Memory B cell (primary cell): ENCODE measurements around the gene PCNT.
"Not testable (repeated sequence)": the region's sequence is repeated elsewhere in the genome, so short reads cannot be mapped to it uniquely, and the experiment has no call there.

Experiments used
- ATAC-seq: fragments of 150-1000 bp; cut with Tn5 transposase; 2 replicates; pipeline ENCODE4 v1.10.0; 2021; ENCODE audit warnings: low read depth, mild to moderate bottlenecking, moderate library complexity
- DNase-seq, 2 donors: peaks; one replicate each; pipeline ENCODE4 v3.0.0; 2022; ENCODE audit warnings: low spot score in 2 of 2
- H3K27ac Mint-ChIP-seq: one replicate; pipeline ENCODE4 v1.8.0; 2022; ENCODE audit warnings: mild to moderate bottlenecking, moderate library complexity, mixed read lengths
- H3K27me3 Mint-ChIP-seq: one replicate; pipeline ENCODE4 v1.8.0; 2022; ENCODE audit warnings: mixed read lengths
- H3K36me3 Mint-ChIP-seq: one replicate; pipeline ENCODE4 v1.8.0; 2022; ENCODE audit warnings: mild to moderate bottlenecking, mixed read lengths
- H3K4me1 Mint-ChIP-seq: one replicate; pipeline ENCODE4 v1.8.0; 2022; ENCODE audit warnings: mixed read lengths
- H3K4me3 Mint-ChIP-seq: one replicate; pipeline ENCODE4 v1.8.0; 2022; ENCODE audit warnings: mild to moderate bottlenecking, moderate library complexity, mixed read lengths
- H3K9me3 Mint-ChIP-seq: one replicate; pipeline ENCODE4 v1.8.0; 2022; ENCODE audit warnings: mixed read lengths

Gene PCNT

DNA sequence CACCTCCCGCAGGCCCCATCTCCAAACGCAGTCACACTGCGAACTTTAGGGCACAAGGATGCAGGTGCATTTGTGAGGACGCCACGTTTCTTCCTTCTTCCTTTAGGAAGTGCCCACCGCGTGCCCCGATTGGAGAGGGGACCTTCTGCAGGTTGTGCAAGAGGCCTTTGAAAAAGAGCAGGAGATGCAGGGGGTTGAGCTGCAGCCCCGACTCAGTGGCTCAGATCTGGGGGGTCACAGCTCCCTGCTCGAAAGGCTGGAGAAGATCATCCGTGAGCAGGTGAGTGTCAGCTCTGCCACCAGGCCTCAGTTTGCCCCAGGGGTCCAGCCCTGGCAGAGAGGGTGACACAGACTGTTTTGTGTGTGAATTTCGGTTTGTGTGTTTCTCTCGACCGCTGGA lies 103.6 kb downstream of the PCNT start:
- Mint-ChIP-seq H3K9me3 (no peaks in the 10 kb centered on the region), H3K27me3 (no peaks in the 10 kb centered on the region), H3K36me3 (peaks cover 20% of the 10 kb centered on the region), H3K27ac (no peak overlapping the region), H3K4me3 (no peak overlapping the region), H3K4me1 (no peaks in the 10 kb centered on the region)
- no peak for DNase-seq
- no peak for ATAC-seq

GRCh38 chr21:46428286-46428685 lies 104.3 kb downstream of the PCNT start:
- Mint-ChIP-seq H3K9me3 (no peaks in the 10 kb centered on the region), H3K27me3 (no peaks in the 10 kb centered on the region), H3K27ac (no peak overlapping the region), H3K4me1 (no peaks in the 10 kb centered on the region), H3K36me3 (peaks cover 20% of the 10 kb centered on the region), H3K4me3 (no peak overlapping the region)
- DNase-seq (no peak), ATAC-seq (no peak)

DNA sequence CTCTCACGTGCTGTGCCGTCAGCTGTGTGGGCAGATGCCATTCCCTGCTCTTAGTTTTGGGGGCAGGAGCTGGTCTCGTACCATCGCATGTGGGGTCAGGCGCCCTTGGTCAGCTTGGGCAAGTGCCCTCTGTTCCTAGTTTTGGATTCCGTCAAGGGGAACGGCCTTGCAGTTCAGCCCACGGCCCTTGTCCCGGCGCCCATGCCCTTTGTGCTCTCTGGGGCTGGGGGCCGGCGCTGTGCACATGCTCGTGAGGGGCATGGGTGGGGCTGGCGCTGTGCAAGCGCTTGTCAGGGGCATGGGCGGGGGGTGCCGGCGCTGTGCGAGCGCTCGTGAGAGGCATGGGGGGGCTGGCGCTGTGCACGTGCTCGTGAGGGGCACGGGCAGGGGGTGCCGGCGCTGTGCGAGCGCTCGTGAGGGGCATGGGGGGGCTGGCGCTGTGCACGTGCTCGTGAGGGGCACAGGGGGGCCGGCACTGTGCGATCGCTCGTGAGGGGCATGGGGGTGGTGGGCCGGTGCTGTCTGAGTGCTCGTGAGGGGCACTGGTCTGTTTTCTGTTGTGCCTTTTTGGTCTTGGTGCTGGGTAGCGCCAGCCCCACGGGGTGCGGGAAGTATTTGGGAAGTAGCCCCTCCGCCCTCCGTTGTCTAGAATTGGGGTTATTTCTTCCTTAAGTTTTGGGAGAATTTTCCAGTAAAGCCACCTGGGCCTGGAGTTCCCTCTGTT lies 105.2 kb downstream of the PCNT start:
- Mint-ChIP-seq H3K27me3 (no peaks in the 10 kb centered on the region), H3K27ac (no peak overlapping the region), H3K36me3 (peaks cover 20% of the 10 kb centered on the region), H3K4me3 (no peak overlapping the region), H3K9me3 (no peaks in the 10 kb centered on the region), H3K4me1 (no peaks in the 10 kb centered on the region)
- DNase-seq = no peak
- ATAC-seq = no peak

DNA sequence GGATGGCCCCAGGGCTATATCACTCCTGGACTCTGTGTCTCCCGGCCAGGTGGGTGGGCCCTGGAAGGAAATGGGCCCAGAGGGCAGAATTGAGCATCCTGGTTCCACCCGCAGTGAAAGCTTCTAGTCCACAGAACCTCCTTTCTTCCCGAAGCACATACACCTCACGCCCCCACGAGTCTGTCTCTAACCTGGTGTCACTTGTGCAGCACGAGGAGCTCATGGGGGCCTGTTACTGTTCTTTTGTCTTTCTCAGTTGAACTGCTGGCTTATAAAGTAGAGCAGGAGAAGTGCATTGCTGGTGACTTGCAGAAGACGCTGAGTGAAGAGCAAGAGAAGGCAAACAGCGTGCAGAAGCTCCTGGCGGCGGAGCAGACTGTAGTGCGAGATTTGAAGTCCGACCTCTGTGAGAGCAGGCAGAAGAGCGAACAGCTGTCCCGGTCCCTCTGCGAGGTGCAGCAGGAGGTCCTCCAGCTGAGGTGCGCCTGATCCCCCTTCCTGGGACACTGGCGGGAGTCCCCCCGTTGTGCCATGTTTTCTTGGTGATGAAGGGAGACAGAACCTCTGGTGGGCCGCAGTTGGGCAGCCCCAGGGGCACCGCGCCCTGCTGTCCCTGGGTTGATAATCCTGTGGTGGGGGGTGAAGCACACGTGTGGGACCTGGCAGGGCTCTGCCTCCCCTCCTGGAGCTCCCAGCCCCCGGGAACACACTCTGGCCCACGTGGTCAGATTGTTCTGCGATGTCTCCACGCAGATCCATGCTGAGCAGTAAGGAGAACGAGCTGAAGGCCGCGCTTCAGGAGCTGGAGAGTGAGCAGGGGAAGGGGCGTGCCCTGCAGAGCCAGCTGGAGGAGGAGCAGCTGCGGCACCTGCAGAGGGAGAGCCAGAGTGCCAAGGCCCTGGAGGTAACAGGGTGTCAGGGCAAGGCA lies 106.1 kb downstream of the PCNT start:
- H3K4me3 Mint-ChIP-seq = no peak overlapping the region
- ATAC-seq (no peak), DNase-seq (no peak)
- no peaks in the 10 kb centered on the region for H3K9me3 Mint-ChIP-seq
- no peaks in the 10 kb centered on the region for H3K4me1 Mint-ChIP-seq
- H3K36me3 Mint-ChIP-seq = peaks cover 24% of the 10 kb centered on the region
- H3K27ac Mint-ChIP-seq = peak overlapping the region; percentile 65
- no peaks in the 10 kb centered on the region for H3K27me3 Mint-ChIP-seq

DNA sequence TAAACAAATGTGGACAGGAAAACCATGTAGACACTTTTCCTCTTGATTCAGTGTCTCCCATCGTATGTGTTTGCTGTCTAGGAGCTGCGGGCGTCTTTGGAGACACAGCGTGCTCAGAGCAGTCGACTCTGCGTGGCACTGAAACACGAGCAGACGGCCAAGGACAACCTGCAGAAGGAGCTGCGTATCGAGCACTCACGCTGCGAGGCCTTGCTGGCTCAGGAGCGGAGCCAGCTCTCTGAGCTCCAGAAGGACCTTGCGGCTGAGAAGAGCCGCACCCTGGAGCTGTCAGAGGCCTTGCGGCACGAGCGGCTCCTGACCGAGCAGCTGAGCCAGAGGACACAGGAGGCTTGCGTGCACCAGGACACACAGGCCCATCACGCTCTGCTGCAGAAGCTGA lies 107.5 kb downstream of the PCNT start:
- Mint-ChIP-seq H3K4me1 (no peaks in the 10 kb centered on the region), H3K27me3 (no peaks in the 10 kb centered on the region), H3K9me3 (no peaks in the 10 kb centered on the region), H3K27ac (no peak overlapping the region), H3K36me3 (peaks cover 27% of the 10 kb centered on the region), H3K4me3 (no peak overlapping the region)
- DNase-seq = no peak
- no peak for ATAC-seq

DNA sequence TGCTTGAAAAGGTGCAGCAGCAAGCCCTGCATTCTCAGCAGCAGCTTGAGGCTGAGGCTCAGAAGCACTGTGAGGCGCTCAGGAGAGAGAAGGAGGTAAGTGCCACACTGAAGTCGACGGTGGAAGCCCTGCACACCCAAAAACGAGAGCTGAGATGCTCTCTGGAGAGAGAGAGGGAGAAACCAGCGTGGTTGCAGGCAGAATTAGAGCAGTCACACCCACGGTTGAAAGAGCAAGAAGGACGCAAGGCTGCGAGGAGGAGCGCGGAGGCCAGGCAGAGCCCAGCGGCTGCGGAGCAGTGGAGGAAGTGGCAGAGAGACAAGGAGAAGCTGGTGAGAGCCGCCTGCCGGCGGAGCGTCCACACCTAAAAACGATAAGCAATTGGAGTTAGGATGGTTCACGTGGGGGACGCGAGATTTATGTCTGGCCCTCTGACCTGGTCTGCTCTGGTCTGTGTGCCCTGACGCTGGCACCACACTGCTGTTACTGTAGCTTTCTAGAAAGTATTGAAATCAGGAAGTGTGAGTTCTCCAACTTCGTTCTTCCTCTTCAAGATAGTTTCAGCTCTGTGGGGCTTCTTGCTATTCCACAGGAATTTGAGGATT lies 108.0 kb downstream of the PCNT start:
- Mint-ChIP-seq H3K27me3 (no peaks in the 10 kb centered on the region), H3K36me3 (peaks cover 26% of the 10 kb centered on the region), H3K4me1 (peaks cover under 1% of the 10 kb centered on the region), H3K9me3 (no peaks in the 10 kb centered on the region), H3K27ac (no peak overlapping the region), H3K4me3 (no peak overlapping the region)
- DNase-seq (no peak), ATAC-seq (no peak)

DNA sequence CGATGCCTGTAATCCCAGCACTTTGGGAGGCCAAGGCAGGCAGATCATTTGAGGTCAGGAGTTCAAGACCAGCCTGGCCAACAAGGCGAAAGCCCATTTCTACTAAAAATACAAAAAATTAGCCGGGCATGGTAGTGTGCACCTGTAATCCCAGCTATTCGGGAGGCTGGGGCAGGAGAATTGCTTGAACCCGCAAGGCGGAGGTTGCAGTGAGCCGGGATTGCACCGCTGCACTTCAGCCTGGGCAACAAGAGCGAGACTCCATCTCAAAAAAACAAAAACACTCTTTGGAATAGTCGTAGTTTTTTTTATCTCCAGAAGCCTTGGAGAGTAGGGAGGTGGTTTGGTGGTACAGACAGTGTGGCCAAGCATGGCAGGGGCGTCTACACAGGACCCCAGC lies 109.2 kb downstream of the PCNT start:
- H3K4me1 Mint-ChIP-seq, H3K27ac Mint-ChIP-seq, H3K4me3 Mint-ChIP-seq, ATAC-seq, H3K27me3 Mint-ChIP-seq, H3K9me3 Mint-ChIP-seq, DNase-seq: not testable (repeated sequence)
- peaks cover 24% of the 10 kb centered on the region for H3K36me3 Mint-ChIP-seq

DNA sequence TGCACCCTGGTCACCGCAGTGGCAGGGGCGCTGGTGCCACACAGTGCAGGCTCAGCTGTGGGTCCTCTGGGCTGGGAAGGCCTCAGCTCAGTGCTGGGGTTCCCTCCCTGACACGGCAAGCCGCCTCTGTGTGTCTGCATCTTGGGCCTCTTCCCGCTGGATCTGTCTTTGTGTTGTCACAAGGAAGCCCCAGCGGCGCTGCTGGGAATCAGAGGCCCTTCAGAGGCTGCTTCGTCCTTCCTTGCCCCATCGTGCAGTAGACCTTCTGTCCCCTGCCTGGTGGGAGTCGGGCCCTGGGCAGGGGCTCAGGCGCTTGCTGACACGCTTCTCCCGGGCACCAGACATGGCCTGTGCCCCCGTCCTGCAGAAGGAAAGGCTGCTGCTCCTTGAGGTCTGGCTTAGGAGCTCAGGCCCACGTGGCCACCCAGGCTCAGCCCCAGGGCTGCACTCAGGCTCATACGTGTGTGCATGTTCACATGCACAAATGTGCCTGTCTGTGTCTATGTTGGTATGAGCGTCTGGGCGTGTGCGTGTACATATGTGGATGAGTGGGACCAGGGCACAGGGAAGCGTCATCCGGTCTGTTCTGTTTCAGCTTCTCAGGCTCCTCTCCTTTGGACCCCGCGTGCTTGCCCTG lies 110.5 kb downstream of the PCNT start:
- H3K27me3 Mint-ChIP-seq = no peaks in the 10 kb centered on the region
- DNase-seq (no peak), ATAC-seq (no peak)
- peaks cover 2% of the 10 kb centered on the region for H3K4me1 Mint-ChIP-seq
- no peak overlapping the region for H3K27ac Mint-ChIP-seq
- H3K36me3 Mint-ChIP-seq = peaks cover 26% of the 10 kb centered on the region
- H3K9me3 Mint-ChIP-seq = no peaks in the 10 kb centered on the region
- no peak overlapping the region for H3K4me3 Mint-ChIP-seq

GRCh38 chr21:46435786-46436227 lies 111.9 kb downstream of the PCNT start:
- DNase-seq (no peak), ATAC-seq (no peak)
- no peaks in the 10 kb centered on the region for H3K27me3 Mint-ChIP-seq
- H3K36me3 Mint-ChIP-seq = peaks cover 22% of the 10 kb centered on the region
- no peak overlapping the region for H3K27ac Mint-ChIP-seq
- H3K9me3 Mint-ChIP-seq = no peaks in the 10 kb centered on the region
- no peak overlapping the region for H3K4me3 Mint-ChIP-seq
- peaks cover 2% of the 10 kb centered on the region for H3K4me1 Mint-ChIP-seq

DNA sequence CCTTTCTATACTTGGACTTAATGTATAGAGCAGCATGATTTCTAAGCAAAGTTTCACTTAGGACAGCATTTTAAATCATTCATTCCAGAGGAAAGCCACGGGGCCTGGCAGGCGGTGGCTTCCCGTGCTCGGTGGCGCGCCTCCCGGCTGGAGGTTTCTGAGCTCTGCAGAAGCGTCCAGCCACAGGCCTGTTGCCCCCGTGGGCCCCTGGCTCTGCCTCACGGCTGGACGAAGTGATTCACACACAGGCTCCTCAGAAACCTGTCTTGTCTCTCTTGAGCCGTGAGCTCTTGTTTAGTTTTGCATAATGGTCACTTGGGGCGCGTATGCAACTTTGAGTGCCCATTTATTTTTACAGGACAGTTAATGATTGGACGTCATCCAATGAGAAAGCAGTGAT lies 112.7 kb downstream of the PCNT start:
- Mint-ChIP-seq H3K4me3 (no peak overlapping the region), H3K36me3 (peaks cover 23% of the 10 kb centered on the region)

GRCh38 chr21:46437096-46437498 lies 113.1 kb downstream of the PCNT start:
- peaks cover 18% of the 10 kb centered on the region for H3K36me3 Mint-ChIP-seq
- no peak for DNase-seq
- no peak overlapping the region for H3K4me3 Mint-ChIP-seq

More for the DNA sequence above, 112.7 kb downstream of the PCNT start:
- Mint-ChIP-seq H3K27ac (no peak overlapping the region), H3K4me1 (peaks cover 2% of the 10 kb centered on the region), H3K27me3 (no peaks in the 10 kb centered on the region), H3K9me3 (no peaks in the 10 kb centered on the region)
- no peak for DNase-seq
- no peak for ATAC-seq

GRCh38 chr21:46437511-46437910 lies 113.6 kb downstream of the PCNT start:
- H3K4me1 Mint-ChIP-seq = peaks cover 2% of the 10 kb centered on the region
- H3K9me3 Mint-ChIP-seq = no peaks in the 10 kb centered on the region
- no peak overlapping the region for H3K27ac Mint-ChIP-seq
- no peaks in the 10 kb centered on the region for H3K27me3 Mint-ChIP-seq
- DNase-seq (no peak), ATAC-seq (no peak)
- H3K4me3 Mint-ChIP-seq = no peak overlapping the region
- peaks cover 17% of the 10 kb centered on the region for H3K36me3 Mint-ChIP-seq

More at GRCh38 chr21:46437096-46437498, 113.1 kb downstream of the PCNT start:
- Mint-ChIP-seq H3K4me1 (peaks cover 2% of the 10 kb centered on the region), H3K9me3 (no peaks in the 10 kb centered on the region), H3K27me3 (no peaks in the 10 kb centered on the region), H3K27ac (no peak overlapping the region)
- ATAC-seq = no peak

GRCh38 chr21:46438241-46438640 lies 114.3 kb downstream of the PCNT start:
- peaks cover 18% of the 10 kb centered on the region for H3K36me3 Mint-ChIP-seq
- ATAC-seq (no peak), DNase-seq (no peak)
- no peak overlapping the region for H3K4me3 Mint-ChIP-seq
- peaks cover 2% of the 10 kb centered on the region for H3K4me1 Mint-ChIP-seq
- no peaks in the 10 kb centered on the region for H3K27me3 Mint-ChIP-seq
- no peak overlapping the region for H3K27ac Mint-ChIP-seq
- H3K9me3 Mint-ChIP-seq = no peaks in the 10 kb centered on the region

DNA sequence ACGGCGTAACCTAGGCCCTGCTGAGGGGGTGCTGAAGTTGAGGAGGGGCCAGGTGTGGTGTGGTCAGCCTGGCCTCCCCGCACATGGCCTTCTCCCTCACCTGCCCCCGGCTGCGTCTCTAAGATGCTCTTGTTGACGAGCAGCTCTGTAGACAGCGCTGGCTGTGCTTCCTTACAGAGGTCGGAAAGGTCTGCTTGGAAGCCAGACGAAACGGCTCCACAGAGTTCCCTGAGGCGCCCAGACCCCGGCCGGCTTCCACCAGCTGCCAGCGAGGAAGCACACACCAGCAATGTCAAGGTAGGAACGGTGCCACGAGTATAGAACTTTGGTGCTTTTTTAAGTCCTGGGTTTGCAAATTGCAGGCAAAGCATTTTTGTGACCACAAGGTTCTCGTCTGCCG lies 116.0 kb downstream of the PCNT start:
- Mint-ChIP-seq H3K36me3 (peaks cover 14% of the 10 kb centered on the region), H3K9me3 (no peaks in the 10 kb centered on the region), H3K4me3 (no peak overlapping the region), H3K4me1 (peaks cover 2% of the 10 kb centered on the region), H3K27ac (no peak overlapping the region), H3K27me3 (no peaks in the 10 kb centered on the region)
- ATAC-seq (no peak), DNase-seq (no peak)
